Measurements from ENCODE around the gene BBOX1. TPM values are rescaled to one million over a fixed set of nuclear protein-coding genes. Genes with fewer than 3 reads are reported as not detected.
"Not testable (repeated sequence)": the region's sequence is repeated elsewhere in the genome, so short reads cannot be mapped to it uniquely, and the experiment has no call there.

Gene BBOX1
- total RNA-seq, 4 donors from 2014 or later = 0.22 to 0.84 TPM; not detected in 2

DNA sequence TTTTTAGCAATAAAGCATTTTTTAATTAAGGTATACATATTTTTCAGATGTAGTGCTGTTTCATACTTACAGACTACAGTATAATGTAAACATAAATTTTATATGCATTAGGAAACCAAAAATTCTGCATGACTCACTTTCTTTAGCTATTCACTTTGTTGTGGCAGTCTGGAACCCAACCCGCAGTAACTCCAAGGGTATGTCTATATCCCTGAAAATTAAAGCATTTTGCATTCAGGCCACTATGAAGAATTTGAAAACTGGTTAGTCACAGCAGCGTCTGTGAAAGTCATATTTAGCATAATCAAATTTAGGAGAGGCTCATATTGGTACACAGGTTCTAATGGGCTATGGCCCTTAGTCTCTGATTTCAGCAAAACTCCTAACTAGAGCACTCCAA is 46.8 kb downstream of the BBOX1 start:
- H3K36me3 ChIP-seq = no peaks in the 10 kb centered on the region
- H3K4me3 ChIP-seq = no peak overlapping the region
- TF ChIP-seq EP300 (IDR thresholded peaks at IDR 0.05) (no peak), POLR2A (IDR thresholded peaks at IDR 0.05) (no peak)
- TF ChIP-seq, protein P1, sequence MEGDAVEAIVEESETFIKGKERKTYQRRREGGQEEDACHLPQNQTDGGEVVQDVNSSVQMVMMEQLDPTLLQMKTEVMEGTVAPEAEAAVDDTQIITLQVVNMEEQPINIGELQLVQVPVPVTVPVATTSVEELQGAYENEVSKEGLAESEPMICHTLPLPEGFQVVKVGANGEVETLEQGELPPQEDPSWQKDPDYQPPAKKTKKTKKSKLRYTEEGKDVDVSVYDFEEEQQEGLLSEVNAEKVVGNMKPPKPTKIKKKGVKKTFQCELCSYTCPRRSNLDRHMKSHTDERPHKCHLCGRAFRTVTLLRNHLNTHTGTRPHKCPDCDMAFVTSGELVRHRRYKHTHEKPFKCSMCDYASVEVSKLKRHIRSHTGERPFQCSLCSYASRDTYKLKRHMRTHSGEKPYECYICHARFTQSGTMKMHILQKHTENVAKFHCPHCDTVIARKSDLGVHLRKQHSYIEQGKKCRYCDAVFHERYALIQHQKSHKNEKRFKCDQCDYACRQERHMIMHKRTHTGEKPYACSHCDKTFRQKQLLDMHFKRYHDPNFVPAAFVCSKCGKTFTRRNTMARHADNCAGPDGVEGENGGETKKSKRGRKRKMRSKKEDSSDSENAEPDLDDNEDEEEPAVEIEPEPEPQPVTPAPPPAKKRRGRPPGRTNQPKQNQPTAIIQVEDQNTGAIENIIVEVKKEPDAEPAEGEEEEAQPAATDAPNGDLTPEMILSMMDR (IDR thresholded peaks at IDR 0.05) = no peak
- H3K9me3 ChIP-seq = peaks cover 0 to 7% (median 0%) of the 10 kb centered on the region in 4 donors
- WGBS, 2 donors = 88 to 95% methylated on average over 2 of the region's 2 CpGs
- no peak overlapping the region for H3K27ac ChIP-seq
- H3K27me3 ChIP-seq = no peaks in the 10 kb centered on the region
- no peak for DNase-seq (ENCODE audit: low spot score in 2 of 2)
- H3K4me1 ChIP-seq = no peaks in the 10 kb centered on the region

DNA sequence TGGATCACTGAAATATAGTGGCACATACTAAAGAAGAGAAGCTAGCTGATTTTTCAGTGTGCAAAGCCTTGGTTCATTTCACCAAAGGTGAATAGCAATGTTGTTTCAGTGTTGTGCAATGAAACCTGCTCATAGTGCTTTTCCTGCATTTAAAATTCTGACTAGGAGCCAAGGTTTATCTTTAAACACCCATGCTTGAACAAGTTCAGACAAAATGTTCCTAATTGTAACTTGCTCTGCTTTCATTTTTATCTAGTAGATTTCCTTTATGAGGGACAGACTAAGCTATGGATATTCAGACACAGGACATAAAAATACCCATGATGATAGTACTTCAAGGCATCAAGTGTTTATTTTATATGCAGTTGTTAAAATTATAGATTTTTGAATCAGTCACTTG is 47.7 kb downstream of the BBOX1 start:
- Histone ChIP-seq H3K9me3 (peaks cover 0 to 7% (median 0%) of the 10 kb centered on the region in 4 donors), H3K36me3 (no peaks in the 10 kb centered on the region), H3K4me3 (no peak overlapping the region), H3K27me3 (no peaks in the 10 kb centered on the region), H3K4me1 (no peaks in the 10 kb centered on the region), H3K27ac (no peak overlapping the region)
- no peak for DNase-seq (ENCODE audit: low spot score in 2 of 2)
- TF ChIP-seq EP300 (IDR thresholded peaks at IDR 0.05) = no peak
- TF ChIP-seq, protein P1 (IDR thresholded peaks at IDR 0.05) = no peak
- no peak for TF ChIP-seq POLR2A (IDR thresholded peaks at IDR 0.05)

DNA sequence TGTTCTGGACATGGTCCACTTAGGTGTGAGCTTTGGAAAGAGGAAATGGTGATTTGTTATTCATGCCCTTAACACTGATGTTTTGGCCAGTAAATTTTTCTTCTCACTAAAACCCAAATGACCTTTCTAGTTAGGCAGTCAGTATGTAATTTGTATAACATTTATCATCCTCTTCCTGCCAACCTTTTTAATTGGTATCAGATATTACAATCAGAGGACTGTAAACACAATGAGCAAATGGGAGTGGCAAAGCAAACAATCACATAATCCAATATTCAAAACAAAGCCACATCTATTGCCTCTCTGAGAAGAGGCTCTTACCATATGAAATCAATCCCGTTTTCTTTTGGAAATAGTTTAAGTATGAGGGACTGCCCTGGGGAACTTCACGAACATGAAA is 49.1 kb downstream of the BBOX1 start:
- H3K27ac ChIP-seq = no peak overlapping the region
- peaks cover 0 to 4% (median 0%) of the 10 kb centered on the region in 4 donors for H3K4me1 ChIP-seq
- no peaks in the 10 kb centered on the region for H3K36me3 ChIP-seq
- TF ChIP-seq POLR2A (IDR thresholded peaks at IDR 0.05) (no peak), EP300 (IDR thresholded peaks at IDR 0.05) (no peak)
- TF ChIP-seq, protein P1 (IDR thresholded peaks at IDR 0.05) = no peak
- no peak overlapping the region for H3K4me3 ChIP-seq
- no peak for DNase-seq (ENCODE audit: low spot score in 2 of 2)
- H3K27me3 ChIP-seq = no peaks in the 10 kb centered on the region
- 83 to 89% methylated on average over 2 of the region's 2 CpGs for WGBS, 2 donors
- H3K9me3 ChIP-seq = peaks cover 0 to 7% (median 0%) of the 10 kb centered on the region in 4 donors

DNA sequence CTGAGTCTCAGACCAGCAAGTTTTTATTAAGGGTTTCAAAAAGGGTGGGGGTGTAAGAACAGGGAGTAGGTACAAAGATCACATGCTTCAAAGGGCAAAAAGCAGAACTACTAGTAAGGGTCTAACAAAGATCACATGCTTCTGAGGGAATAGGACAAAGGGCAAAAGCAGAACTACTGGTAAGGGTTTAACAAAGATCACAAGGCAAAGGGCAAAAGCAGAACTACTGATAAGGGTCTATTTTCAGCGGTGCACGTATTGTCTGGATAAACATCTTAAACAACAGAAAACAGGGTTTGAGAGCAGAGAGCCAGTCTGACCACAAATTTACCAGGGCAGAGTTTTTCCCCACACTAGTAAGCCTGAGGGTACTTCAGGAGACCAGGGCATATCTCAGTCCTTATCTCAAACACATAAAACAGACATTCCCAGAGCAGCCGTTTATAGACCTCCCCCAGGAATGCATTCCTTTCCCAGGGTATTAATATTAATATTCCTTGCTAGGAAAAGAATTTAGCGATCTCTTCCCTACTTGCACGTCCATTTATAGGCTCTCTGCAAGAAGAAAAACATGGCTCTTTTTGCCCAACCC is 49.8 kb downstream of the BBOX1 start:
- not testable (repeated sequence) for H3K4me3 ChIP-seq; H3K36me3 ChIP-seq; H3K9me3 ChIP-seq; H3K27ac ChIP-seq; H3K27me3 ChIP-seq; DNase-seq (ENCODE audit: low spot score in 2 of 2)
- 80 to 88% methylated on average over 5 of the region's 5 CpGs for WGBS, 2 donors
- H3K4me1 ChIP-seq = peaks cover 0 to 11% (median 0%) of the 10 kb centered on the region in 4 donors

DNA sequence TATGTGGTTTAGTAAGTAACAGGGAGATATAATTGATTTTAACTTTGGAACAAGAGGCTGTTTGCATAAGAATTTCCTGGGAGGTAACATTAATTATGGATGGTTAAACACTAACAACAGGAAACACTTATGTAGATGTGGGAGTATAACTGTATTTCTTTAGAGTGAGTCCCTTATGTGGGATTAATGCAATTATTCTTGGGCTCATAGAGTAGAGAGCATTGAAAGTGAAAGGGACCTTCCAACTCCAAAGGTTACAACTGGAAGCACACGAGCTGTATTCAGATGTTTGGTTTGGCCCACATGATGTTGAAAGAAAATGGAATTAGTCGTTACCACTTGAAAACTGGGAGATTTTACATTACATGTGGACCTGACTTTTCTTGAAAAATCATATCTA is 53.5 kb downstream of the BBOX1 start:
- H3K9me3 ChIP-seq = peaks cover 0 to 7% (median 0%) of the 10 kb centered on the region in 4 donors
- peak overlapping the region in 1 of 4 donors; percentile 30 for H3K27ac ChIP-seq
- no peak for DNase-seq (ENCODE audit: low spot score in 2 of 2)
- TF ChIP-seq, protein P1 (IDR thresholded peaks at IDR 0.05) = no peak
- TF ChIP-seq EP300 (IDR thresholded peaks at IDR 0.05) (no peak), POLR2A (IDR thresholded peaks at IDR 0.05) (no peak)
- WGBS, 2 donors = 45 to 55% methylated on average over 2 of the region's 2 CpGs
- no peaks in the 10 kb centered on the region for H3K27me3 ChIP-seq
- H3K4me1 ChIP-seq = peaks cover 0 to 18% (median 2%) of the 10 kb centered on the region in 4 donors
- H3K4me3 ChIP-seq = no peak overlapping the region
- no peaks in the 10 kb centered on the region for H3K36me3 ChIP-seq

All from tibial nerve (tissue), 4 donors.